ENCODE measurements around the gene ADISSP. TPM values are rescaled to one million over a fixed set of nuclear protein-coding genes. Genes with fewer than 3 reads are reported as not detected.

Gene ADISSP
- total RNA-seq = 10 to 100 TPM; 63.5 to 63.8 TPM

DNA sequence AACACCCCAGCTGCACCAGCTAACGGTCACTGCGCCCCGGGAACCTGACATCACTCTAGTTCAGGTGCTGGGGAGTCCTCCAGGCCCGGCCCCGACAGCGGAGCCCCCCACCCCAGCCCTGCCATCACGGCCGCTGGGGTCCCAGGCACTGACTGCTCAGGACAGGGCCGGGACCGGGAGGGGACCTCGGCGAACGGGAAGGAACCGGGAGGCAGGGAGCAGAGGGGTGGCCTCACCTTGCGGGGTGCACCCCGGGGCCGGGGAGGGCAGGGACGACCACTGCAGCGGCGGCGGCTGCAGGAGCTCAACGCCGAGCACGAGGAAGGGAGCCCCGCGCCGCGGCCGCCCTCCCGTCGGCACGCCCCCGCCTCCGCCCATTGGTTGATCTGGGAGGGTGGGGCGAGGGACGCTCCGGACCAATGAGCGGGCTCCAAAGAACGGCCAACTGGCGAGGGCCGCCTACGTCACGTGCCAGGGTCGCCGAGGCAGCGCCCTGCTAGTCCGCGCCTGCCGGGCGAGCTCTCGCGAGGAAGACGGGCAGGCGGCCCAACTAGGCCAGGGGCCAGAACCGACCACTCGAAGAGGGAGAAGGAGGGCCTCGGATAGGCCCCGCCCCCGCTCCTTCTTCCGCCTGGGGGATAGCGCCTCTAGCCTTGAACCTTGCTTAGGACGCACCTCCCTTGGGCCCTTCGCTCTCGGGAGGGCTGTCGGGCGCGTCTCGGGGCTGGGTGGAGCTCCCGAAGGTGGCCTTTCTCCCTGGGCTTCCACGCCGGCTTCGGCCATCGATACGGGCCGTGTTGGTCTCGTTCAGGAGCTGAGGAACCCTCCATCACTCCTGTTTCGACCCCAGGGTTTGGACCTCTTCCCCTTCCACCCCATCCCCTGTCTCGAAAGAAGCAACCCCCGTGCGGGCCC lies at the start of gene ADISSP:
Gene ADISSP, minus strand, starts transcription at position 327 of the 915 bp plus-strand sequence. CDS start 7,653 bp downstream, outside the sequence.
- Mint-ChIP-seq H3K27ac (peak within 1 kb of the TSS; percentile 93), H3K4me3 (peak within 1 kb of the TSS; percentile 89), H3K4me1 (peaks cover 24% of the 10 kb centered on the region), H3K9me3 (no peaks in the 10 kb centered on the region), H3K27me3 (no peaks in the 10 kb centered on the region), H3K36me3 (peaks cover 7% of the 10 kb centered on the region)
- DNase-seq = peak; percentile 99

- H3K4me3 Mint-ChIP-seq = no peak overlapping the region
- peak; percentile 42 for DNase-seq
- peaks cover 62% of the 10 kb centered on the region for H3K4me1 Mint-ChIP-seq
- no peaks in the 10 kb centered on the region for H3K27me3 Mint-ChIP-seq
- peak overlapping the region; percentile 5 for H3K27ac Mint-ChIP-seq
- H3K9me3 Mint-ChIP-seq = no peaks in the 10 kb centered on the region
- H3K36me3 Mint-ChIP-seq = no peaks in the 10 kb centered on the region
Observed at GRCh38 chr20:3815703-3816315, 48.3 kb upstream of the ADISSP start.

DNA sequence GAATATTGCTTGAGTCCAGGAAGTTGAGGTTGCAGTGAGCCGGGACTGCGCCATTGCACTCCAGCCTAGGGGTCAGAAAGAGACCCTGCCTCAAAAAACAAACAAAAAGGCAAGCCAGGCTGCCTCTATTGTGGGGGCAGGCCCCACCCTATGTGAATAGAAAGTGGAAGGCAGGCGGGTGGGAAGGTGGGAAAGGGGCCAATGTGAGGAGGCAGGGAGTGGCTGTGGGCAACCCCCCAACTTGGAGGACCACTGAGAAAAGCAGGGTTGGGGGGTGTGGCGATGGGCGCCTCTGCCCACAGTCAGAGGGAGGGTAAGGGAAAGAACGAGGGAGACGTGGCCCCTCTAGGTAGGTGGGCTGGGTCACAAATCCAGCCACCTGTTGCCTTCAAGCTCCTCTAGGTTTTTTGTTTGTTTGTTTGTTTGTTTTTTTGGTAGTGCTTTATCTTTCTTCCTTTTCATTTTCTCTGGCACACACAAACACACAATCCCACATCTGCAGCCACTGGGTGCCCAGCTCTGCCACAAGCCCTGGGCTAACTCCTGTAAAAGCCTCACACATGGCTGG lies 47.5 kb upstream of the ADISSP start:
- no peaks in the 10 kb centered on the region for H3K9me3 Mint-ChIP-seq
- no peak for DNase-seq
- H3K27me3 Mint-ChIP-seq = no peaks in the 10 kb centered on the region
- no peak overlapping the region for H3K27ac Mint-ChIP-seq
- H3K36me3 Mint-ChIP-seq = no peaks in the 10 kb centered on the region
- no peak overlapping the region for H3K4me3 Mint-ChIP-seq
- H3K4me1 Mint-ChIP-seq = peaks cover 65% of the 10 kb centered on the region

- DNase-seq = peak; percentile 56
- Mint-ChIP-seq H3K4me3 (no peak overlapping the region), H3K9me3 (no peaks in the 10 kb centered on the region), H3K4me1 (peaks cover 56% of the 10 kb centered on the region), H3K27ac (peak overlapping the region; percentile 51), H3K27me3 (no peaks in the 10 kb centered on the region), H3K36me3 (no peaks in the 10 kb centered on the region)
Observed at GRCh38 chr20:3813848-3814581, 46.5 kb upstream of the ADISSP start.

- Mint-ChIP-seq H3K27ac (peak overlapping the region; percentile 51), H3K36me3 (no peaks in the 10 kb centered on the region), H3K4me3 (no peak overlapping the region), H3K9me3 (no peaks in the 10 kb centered on the region), H3K27me3 (no peaks in the 10 kb centered on the region), H3K4me1 (peaks cover 51% of the 10 kb centered on the region)
- no peak for DNase-seq
Observed at GRCh38 chr20:3812975-3813847, 45.7 kb upstream of the ADISSP start.

GRCh38 chr20:3812259-3812681 lies 44.7 kb upstream of the ADISSP start:
- DNase-seq = no peak
- H3K36me3 Mint-ChIP-seq = no peaks in the 10 kb centered on the region
- peak overlapping the region; percentile 96 for H3K27ac Mint-ChIP-seq
- peak overlapping the region; percentile 76 for H3K4me3 Mint-ChIP-seq
- H3K27me3 Mint-ChIP-seq = no peaks in the 10 kb centered on the region
- H3K4me1 Mint-ChIP-seq = peaks cover 53% of the 10 kb centered on the region
- no peaks in the 10 kb centered on the region for H3K9me3 Mint-ChIP-seq

DNA sequence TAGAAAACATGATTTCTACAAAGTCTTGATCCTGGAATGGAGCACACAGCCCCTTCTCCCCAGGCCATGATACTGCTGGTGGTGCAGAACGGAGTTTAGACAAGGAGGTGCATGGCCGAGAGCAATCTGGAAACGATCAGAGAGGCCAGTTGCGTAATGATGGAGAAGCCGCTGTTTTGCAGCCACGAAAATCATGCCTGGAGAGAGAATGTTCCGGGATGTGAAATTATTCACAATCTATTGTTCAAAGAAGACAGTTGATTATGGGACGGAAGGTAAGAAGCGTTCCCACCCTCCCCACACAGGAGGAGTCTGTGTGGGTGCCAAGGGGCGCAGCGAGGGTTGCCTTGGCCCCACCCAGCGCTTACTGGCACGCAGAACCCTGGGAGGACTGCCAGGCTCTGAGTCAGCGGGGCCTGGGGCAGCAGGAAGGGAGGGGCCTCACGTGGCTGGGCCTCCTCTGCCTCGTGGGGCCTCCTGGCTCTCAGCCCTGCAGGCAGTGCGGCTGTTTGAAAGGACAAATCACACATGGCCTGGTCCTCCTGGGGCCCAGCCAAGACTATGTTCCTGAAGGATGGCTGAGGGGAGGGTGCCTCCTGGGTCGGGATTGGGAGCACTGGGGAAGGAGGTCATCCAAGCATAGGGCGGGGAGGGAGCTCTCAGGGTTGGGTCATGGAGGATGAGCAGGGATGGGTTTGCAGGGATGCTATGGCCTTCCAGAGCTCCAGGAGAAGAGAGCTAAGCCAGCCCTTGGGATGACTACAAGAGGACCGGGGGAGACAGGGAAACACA lies 44.1 kb upstream of the ADISSP start:
- peak; percentile 91 for DNase-seq

GRCh38 chr20:3808544-3808943 lies 41.0 kb upstream of the ADISSP start:
- H3K4me3 Mint-ChIP-seq = no peak overlapping the region
- no peaks in the 10 kb centered on the region for H3K9me3 Mint-ChIP-seq
- peaks cover 50% of the 10 kb centered on the region for H3K4me1 Mint-ChIP-seq
- peaks cover 24% of the 10 kb centered on the region for H3K36me3 Mint-ChIP-seq
- no peaks in the 10 kb centered on the region for H3K27me3 Mint-ChIP-seq
- H3K27ac Mint-ChIP-seq = no peak overlapping the region
- DNase-seq = no peak

More for the DNA sequence above, 44.1 kb upstream of the ADISSP start:
- peaks cover 57% of the 10 kb centered on the region for H3K4me1 Mint-ChIP-seq
- H3K27ac Mint-ChIP-seq = peak overlapping the region; percentile 96
- H3K4me3 Mint-ChIP-seq = peak overlapping the region; percentile 76
- H3K27me3 Mint-ChIP-seq = no peaks in the 10 kb centered on the region
- H3K9me3 Mint-ChIP-seq = no peaks in the 10 kb centered on the region
- H3K36me3 Mint-ChIP-seq = peaks cover under 1% of the 10 kb centered on the region

- DNase-seq = no peak
- peaks cover 39% of the 10 kb centered on the region for H3K4me1 Mint-ChIP-seq
Observed at GRCh38 chr20:3804781-3805180, 37.2 kb upstream of the ADISSP start.

DNA sequence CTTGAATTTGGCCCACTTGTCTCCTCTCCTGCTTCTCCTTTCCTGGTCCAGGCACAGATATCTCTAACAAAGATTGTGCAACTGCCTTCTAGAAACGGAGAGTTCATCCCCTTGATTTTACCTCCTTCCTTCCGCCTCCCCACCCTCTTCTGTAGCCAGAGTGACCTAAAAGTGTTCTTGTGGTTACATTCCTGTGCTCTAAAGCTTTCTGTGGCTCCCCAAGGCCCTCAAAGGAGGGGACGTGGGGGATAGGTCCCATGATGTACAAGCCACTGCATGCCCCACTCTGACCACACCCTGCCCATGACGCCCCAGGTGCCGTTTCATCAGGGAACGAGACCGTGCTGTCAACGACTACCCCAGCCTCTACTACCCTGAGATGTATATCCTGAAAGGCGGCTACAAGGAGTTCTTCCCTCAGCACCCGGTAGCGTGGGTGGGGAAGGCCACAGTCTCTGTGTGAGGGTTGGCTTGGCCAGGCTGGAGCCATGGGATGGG lies 36.8 kb upstream of the ADISSP start:
- H3K4me1 Mint-ChIP-seq = peaks cover 44% of the 10 kb centered on the region
- no peak overlapping the region for H3K4me3 Mint-ChIP-seq
- H3K36me3 Mint-ChIP-seq = peaks cover 45% of the 10 kb centered on the region
- no peak overlapping the region for H3K27ac Mint-ChIP-seq
- no peaks in the 10 kb centered on the region for H3K9me3 Mint-ChIP-seq
- no peak for DNase-seq
- no peaks in the 10 kb centered on the region for H3K27me3 Mint-ChIP-seq

More at GRCh38 chr20:3804781-3805180, 37.2 kb upstream of the ADISSP start:
- H3K4me3 Mint-ChIP-seq = no peak overlapping the region
- H3K27ac Mint-ChIP-seq = peak overlapping the region; percentile 56
- peaks cover 42% of the 10 kb centered on the region for H3K36me3 Mint-ChIP-seq
- H3K9me3 Mint-ChIP-seq = no peaks in the 10 kb centered on the region
- no peaks in the 10 kb centered on the region for H3K27me3 Mint-ChIP-seq

DNA sequence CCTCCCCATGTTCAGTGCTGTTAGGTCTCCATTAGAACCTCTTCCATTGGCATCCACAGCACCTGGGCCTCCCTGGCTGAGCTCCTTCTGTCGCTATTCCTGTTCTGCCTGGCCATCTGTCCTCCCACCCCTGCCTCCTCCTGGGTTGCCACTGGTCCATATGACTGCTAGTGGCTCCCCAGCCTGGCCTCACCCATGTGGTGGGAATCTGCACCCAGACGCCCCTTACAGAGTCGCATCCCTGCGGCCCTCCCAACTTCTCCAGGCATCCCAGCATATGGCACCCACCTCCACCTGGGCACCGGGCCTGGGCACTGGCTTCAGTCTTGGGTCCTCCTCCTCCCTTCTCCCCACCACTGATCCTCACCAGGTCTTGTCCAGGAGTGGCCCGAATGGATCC lies 36.3 kb upstream of the ADISSP start:
- H3K27ac Mint-ChIP-seq = peak overlapping the region; percentile 9
- no peak for DNase-seq

DNA sequence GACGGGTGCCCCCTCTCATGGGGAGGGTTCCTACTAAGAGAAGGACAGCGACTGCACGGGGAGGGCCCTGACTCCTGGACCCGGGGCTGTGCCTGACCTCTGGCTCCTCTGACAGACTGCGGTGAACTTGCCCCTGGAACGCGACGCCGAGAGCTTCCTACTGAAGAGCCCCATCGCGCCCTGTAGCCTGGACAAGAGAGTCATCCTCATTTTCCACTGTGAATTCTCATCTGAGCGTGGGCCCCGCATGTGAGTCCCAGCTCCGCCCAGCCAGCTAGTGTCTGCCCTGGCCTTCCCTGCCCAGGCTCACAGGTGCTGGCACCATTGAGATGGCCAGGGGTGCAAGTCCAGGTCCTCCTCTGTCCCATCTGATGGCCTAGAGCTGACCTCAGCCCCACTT lies 35.7 kb upstream of the ADISSP start:
- Mint-ChIP-seq H3K27me3 (no peaks in the 10 kb centered on the region), H3K36me3 (peaks cover 51% of the 10 kb centered on the region), H3K4me3 (no peak overlapping the region), H3K9me3 (no peaks in the 10 kb centered on the region), H3K27ac (no peak overlapping the region), H3K4me1 (peaks cover 53% of the 10 kb centered on the region)
- no peak for DNase-seq

More for the DNA sequence above, 36.3 kb upstream of the ADISSP start:
- Mint-ChIP-seq H3K4me1 (peaks cover 48% of the 10 kb centered on the region), H3K27me3 (no peaks in the 10 kb centered on the region), H3K36me3 (peaks cover 47% of the 10 kb centered on the region), H3K4me3 (no peak overlapping the region), H3K9me3 (no peaks in the 10 kb centered on the region)

- H3K9me3 Mint-ChIP-seq = no peaks in the 10 kb centered on the region
- H3K4me1 Mint-ChIP-seq = peaks cover 59% of the 10 kb centered on the region
- DNase-seq = no peak
Observed at GRCh38 chr20:3802524-3803239, 35.1 kb upstream of the ADISSP start.

More at GRCh38 chr20:3802524-3803239, 35.1 kb upstream of the ADISSP start:
- H3K27me3 Mint-ChIP-seq = no peaks in the 10 kb centered on the region
- H3K27ac Mint-ChIP-seq = peak overlapping the region; percentile 55
- H3K4me3 Mint-ChIP-seq = no peak overlapping the region
- H3K36me3 Mint-ChIP-seq = peaks cover 56% of the 10 kb centered on the region

Measured in activated naive CD8-positive, alpha-beta T cell treated with anti-CD3 and anti-CD28 coated beads for 36 hours (primary cell).